GM12875 (cell line): ENCODE data around the gene FCRL2.

Source experiments
- H3K4me3 ChIP-seq: one replicate; pipeline ENCODE4 v1.5.1; 2011; ENCODE audit warnings: low read depth, low read length, control low read depth
- TF ChIP-seq, protein P1 (sequence below): IDR thresholded peaks from 2 replicates; pipeline ENCODE4 v1.5.1; 2011; ENCODE audit warnings: low read depth, mild to moderate bottlenecking, control low read depth, inconsistent platforms, low read length, moderate library complexity, borderline replicate concordance; ENCODE audit not compliant: insufficient read depth

Gene FCRL2

DNA sequence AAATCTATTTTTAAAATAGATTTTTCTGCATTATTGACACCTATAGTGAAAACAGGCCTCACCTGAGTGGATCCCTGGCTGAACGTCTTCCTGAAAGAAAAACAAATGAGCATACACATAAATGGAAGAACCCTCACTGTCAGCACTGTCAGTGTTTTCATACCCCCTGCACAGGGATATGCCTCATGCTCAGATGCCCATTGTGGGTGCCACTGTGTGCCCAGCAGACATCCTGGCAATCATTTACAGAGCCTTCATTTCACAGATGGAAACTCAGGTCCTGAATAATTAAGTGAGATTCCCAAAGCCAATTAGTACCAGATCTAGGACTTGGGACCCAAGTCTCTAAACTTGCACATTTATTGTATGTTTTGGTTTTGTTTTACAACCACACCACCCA, 23.1 kb upstream of the FCRL2 start:
- no peak overlapping the region for H3K4me3 ChIP-seq
- TF ChIP-seq, protein P1, sequence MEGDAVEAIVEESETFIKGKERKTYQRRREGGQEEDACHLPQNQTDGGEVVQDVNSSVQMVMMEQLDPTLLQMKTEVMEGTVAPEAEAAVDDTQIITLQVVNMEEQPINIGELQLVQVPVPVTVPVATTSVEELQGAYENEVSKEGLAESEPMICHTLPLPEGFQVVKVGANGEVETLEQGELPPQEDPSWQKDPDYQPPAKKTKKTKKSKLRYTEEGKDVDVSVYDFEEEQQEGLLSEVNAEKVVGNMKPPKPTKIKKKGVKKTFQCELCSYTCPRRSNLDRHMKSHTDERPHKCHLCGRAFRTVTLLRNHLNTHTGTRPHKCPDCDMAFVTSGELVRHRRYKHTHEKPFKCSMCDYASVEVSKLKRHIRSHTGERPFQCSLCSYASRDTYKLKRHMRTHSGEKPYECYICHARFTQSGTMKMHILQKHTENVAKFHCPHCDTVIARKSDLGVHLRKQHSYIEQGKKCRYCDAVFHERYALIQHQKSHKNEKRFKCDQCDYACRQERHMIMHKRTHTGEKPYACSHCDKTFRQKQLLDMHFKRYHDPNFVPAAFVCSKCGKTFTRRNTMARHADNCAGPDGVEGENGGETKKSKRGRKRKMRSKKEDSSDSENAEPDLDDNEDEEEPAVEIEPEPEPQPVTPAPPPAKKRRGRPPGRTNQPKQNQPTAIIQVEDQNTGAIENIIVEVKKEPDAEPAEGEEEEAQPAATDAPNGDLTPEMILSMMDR: no peak

DNA sequence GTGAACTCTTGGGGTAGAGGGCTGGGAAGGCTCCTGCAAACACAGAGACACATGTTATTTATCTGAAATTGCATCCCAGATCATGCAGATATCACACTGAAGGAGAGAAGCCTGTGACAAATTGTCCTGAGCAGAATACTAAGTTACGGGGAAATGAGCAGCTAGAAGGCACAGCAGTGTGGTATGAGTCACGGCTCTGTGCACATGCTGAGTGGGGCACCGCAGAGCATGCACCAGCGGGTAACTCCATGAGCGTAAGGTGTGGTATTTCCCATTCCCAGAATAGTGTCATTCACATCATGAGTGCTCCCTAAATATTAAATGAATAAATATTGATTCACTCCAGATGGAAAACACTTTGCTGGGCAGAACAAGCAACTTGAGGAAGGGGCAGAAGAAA, 21.3 kb upstream of the FCRL2 start:
- H3K4me3 ChIP-seq: no peak overlapping the region
- TF ChIP-seq, protein P1: no peak

DNA sequence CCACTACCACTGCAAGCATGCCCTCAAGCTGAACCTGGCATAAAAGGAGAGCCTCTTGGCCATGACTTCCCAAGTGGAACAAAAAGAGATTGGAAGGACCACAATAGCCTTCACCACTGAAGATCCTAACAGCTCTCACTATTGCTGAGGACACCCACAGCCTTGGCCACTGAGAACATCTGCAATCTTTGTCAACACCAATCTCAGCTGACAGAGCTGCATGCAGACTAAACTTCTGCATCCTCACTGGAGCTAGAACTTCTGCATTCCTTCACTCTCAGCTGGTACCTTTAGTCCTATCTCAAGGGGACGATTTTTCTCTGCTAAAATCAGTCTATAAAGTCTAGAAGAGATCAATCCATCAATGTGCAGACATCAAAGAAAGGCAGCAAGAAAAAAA, 8.3 kb upstream of the FCRL2 start:
- H3K4me3 ChIP-seq: no peak overlapping the region
- TF ChIP-seq, protein P1: no peak

DNA sequence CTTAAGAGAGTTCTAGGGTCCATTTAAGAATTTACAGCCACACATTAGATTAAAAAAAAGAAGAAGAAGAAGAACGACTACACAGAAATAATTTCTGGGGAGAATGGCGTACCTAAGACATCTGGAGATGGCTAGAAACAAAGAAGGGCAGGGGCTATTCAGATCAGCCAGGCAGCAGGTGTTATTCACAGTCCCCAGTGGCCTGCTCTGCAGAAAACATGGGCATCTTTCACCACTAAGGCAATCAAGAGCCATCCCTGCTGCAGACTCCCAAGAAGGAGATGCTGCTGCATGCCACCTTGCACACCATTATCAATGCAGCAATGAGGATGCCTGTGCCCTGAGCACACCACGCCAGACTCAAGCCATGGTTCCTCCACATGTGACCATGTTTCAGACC, 7.9 kb upstream of the FCRL2 start:
- TF ChIP-seq, protein P1: no peak
- no peak overlapping the region for H3K4me3 ChIP-seq

DNA sequence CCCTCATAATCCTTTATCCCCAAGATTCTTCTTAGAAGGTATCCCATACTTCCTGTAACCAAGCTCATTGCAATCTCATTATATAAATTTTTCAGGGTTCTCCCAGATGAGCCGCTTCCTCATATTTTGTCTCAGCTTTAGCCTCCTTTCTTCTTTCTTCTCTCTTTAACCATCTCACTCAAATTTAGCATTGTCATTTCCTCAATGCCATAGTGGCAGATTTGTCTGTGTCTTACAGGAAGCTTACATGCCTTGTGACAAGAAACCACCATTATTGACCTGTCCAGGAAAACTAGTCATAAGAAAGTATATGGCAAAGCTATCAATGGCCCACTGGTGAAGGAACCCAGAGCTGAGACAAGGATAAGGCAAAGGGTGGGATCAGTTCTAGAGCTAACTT, 6.0 kb upstream of the FCRL2 start:
- TF ChIP-seq, protein P1: no peak
- H3K4me3 ChIP-seq: no peak overlapping the region

DNA sequence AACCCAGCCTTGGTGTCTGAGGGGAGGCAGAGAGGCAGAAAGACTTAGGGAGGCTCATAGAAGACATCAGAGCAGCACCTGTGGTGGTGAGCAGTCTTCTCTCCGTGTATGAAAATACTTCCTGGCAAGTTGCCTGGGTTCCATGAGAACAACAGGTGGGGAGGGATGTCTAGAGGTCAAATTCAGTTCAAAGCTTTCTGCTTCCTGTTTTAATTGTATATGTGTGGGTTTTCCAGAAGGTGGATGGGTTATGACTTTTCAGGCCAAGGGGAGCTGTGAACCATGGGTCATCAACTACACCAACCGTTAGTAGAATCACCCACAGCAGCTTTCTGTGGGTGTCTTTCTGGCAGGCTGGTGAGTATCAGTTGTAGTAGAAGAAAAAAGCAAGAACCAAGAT, 4.1 kb upstream of the FCRL2 start:
- H3K4me3 ChIP-seq: no peak overlapping the region
- TF ChIP-seq, protein P1: no peak

DNA sequence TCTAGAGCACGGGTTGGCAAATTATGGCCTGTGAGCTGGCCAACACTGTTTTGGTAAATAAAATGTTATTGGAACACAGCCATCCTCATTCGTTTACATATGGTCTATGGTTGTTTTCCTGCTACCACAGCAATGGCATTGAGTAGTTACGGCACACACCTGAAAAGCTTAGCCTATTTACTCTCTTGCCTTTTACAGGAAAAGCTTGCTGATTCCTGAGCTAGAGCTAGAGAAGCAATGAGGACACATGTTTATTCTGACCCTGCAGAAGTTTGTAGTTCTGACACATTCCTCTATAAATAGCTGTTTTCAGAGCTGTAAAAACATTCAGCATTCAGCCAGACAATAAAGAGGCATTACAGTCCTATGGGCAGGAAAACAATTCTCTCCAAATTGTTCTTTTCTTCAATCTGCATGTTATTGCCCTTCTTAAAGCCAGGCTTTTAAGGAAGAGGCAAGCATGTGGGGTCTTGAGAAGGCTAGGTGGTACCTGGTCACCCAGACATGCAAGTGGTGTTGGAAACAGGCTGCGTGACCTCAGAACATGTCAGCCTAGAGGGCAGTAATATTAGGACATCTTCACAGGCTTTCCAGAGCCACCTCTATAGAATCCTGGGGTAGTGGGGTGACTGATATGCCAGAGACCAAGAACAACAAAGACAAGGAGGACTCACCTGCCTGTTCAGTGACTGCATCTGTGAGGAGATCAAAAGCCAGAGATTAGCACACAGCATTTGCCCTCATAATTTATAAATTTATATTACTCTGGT, 1.6 kb downstream of the FCRL2 start:
- H3K4me3 ChIP-seq: no peak overlapping the region
- TF ChIP-seq, protein P1: no peak
